Muscle layer of colon (tissue), 2 donors: ENCODE data around the gene RAPGEF5.

ENCODE experiments used
- H3K27ac ChIP-seq: one replicate; pipeline ENCODE4 v1.7.0; 2013; ENCODE audit warnings: low read depth, mild to moderate bottlenecking, low read length, moderate library complexity
- H3K27me3 ChIP-seq, 2 donors: one replicate each; pipeline ENCODE4 v1.7.0; 2013; ENCODE audit warnings: low read length in 2 of 2, mild to moderate bottlenecking in 2 of 2; ENCODE audit not compliant: insufficient read depth in 2 of 2, control insufficient read depth in 1 of 2
- H3K36me3 ChIP-seq: one replicate; pipeline ENCODE4 v1.7.0; 2013; ENCODE audit warnings: mild to moderate bottlenecking, low read length; ENCODE audit not compliant: insufficient read depth
- H3K4me1 ChIP-seq: one replicate; pipeline ENCODE4 v1.7.0; 2013; ENCODE audit warnings: mild to moderate bottlenecking, low read length; ENCODE audit not compliant: insufficient read depth
- H3K4me3 ChIP-seq, 2 donors: one replicate each; pipeline ENCODE4 v1.7.0; 2013; ENCODE audit warnings: low read length in 2 of 2, low read depth in 1 of 2, mild to moderate bottlenecking in 1 of 2, moderate library complexity in 1 of 2
- H3K9ac ChIP-seq: one replicate; pipeline ENCODE4 v1.7.0; 2013; ENCODE audit warnings: low read length
- H3K9me3 ChIP-seq: one replicate; pipeline ENCODE4 v1.7.0; 2013; ENCODE audit warnings: mild to moderate bottlenecking, low read length
- donor health status: abdominal sarcoma.
- donor health status: Adenocarcinoma of cecum.

Gene RAPGEF5

GRCh38 chr7:22207724-22208225, 149.2 kb downstream of the RAPGEF5 start:
- Histone ChIP-seq H3K27me3 (no peaks in the 10 kb centered on the region), H3K4me1 (no peaks in the 10 kb centered on the region), H3K9me3 (no peaks in the 10 kb centered on the region), H3K36me3 (no peaks in the 10 kb centered on the region), H3K9ac (no peak overlapping the region), H3K27ac (no peak overlapping the region), H3K4me3 (no peak overlapping the region)

- Histone ChIP-seq H3K4me1 (no peaks in the 10 kb centered on the region), H3K27me3 (no peaks in the 10 kb centered on the region), H3K9ac (no peak overlapping the region), H3K9me3 (no peaks in the 10 kb centered on the region), H3K4me3 (no peak overlapping the region), H3K27ac (no peak overlapping the region), H3K36me3 (no peaks in the 10 kb centered on the region)
Measured at GRCh38 chr7:22205631-22206030, 151.3 kb downstream of the RAPGEF5 start.

- no peaks in the 10 kb centered on the region for H3K36me3 ChIP-seq
- no peak overlapping the region for H3K4me3 ChIP-seq
- H3K27me3 ChIP-seq: no peaks in the 10 kb centered on the region
- no peaks in the 10 kb centered on the region for H3K9me3 ChIP-seq
- no peak overlapping the region for H3K27ac ChIP-seq
- no peaks in the 10 kb centered on the region for H3K4me1 ChIP-seq
- H3K9ac ChIP-seq: no peak overlapping the region
Measured at GRCh38 chr7:22204312-22204711, 152.6 kb downstream of the RAPGEF5 start.

DNA sequence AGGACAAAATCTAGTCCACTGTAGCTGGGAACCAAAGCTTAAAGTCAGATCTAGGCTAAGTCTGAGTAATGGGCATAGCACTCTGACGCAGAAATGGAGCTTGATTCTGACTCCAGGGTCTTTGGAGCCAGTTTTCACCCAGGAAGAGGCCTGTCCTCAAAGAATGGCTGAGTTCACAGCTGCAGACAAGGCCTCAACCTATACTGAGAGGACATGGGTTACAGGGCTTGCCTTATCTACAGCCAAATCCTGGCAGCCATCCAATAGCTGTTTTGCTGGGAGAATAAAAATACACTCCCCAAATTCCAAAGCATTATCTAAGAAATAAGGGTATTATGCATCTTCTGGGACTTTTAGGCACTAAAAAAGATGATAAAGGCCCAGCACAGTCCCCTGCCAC, 154.8 kb downstream of the RAPGEF5 start:
- H3K4me1 ChIP-seq: no peaks in the 10 kb centered on the region
- no peak overlapping the region for H3K4me3 ChIP-seq
- no peaks in the 10 kb centered on the region for H3K9me3 ChIP-seq
- no peaks in the 10 kb centered on the region for H3K36me3 ChIP-seq
- H3K27ac ChIP-seq: no peak overlapping the region
- H3K9ac ChIP-seq: no peak overlapping the region
- no peaks in the 10 kb centered on the region for H3K27me3 ChIP-seq

DNA sequence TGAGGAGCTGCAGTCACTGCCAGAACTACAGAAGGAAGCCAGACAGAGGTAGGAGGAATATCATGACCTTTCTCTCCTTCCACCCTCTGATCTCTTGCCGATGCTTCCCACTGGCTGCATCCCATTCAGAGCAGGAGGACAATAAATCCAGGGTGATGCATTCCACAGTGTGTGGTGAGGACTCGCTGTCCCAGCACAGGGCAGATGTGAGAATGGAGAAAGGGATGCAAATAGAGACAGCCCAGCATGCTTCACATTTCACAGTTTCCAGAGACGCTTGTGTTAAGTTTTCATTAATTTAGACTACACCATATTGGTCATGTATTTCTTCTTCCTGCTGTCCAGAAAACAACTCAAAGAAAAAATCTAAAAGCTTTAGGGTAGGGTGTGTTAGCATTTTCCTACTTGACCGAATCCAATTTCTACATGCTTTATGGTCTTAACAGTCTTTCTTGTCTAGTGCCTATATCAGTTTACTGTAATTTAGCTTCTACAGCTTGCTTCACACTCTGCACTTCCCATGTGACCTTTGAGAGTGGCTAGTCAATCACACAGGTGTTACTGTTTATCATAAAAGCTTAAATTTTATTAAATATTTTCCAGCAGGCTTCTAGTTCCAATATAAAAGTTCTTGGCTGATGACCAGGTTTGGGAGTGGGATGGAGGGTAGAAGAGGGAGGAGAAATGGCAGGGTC, 155.6 kb downstream of the RAPGEF5 start:
- Histone ChIP-seq H3K4me3 (no peak overlapping the region), H3K36me3 (no peaks in the 10 kb centered on the region), H3K27ac (no peak overlapping the region), H3K9me3 (no peaks in the 10 kb centered on the region), H3K4me1 (no peaks in the 10 kb centered on the region), H3K9ac (no peak overlapping the region), H3K27me3 (no peaks in the 10 kb centered on the region)

DNA sequence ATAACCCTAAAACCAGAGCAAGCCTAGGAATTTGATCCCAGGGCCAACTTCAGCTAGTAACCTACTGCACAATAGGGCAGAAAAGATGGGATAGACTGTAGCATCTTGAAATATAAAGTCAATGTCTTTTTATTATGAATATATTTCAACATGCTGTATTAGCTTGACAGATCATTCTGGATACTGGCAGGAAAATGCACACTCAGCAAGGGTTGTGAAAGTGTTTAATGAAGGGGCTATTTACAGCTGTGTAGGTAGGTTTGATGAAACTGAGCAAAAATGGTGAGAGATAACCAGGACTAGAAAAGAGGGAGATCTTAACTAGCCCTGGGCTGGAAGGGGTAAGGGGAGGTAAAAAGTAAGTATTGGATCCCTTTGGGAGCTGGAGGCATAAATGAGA, 156.2 kb downstream of the RAPGEF5 start:
- no peak overlapping the region for H3K9ac ChIP-seq
- no peaks in the 10 kb centered on the region for H3K36me3 ChIP-seq
- H3K4me3 ChIP-seq: no peak overlapping the region
- no peak overlapping the region for H3K27ac ChIP-seq
- no peaks in the 10 kb centered on the region for H3K4me1 ChIP-seq
- no peaks in the 10 kb centered on the region for H3K27me3 ChIP-seq
- no peaks in the 10 kb centered on the region for H3K9me3 ChIP-seq

DNA sequence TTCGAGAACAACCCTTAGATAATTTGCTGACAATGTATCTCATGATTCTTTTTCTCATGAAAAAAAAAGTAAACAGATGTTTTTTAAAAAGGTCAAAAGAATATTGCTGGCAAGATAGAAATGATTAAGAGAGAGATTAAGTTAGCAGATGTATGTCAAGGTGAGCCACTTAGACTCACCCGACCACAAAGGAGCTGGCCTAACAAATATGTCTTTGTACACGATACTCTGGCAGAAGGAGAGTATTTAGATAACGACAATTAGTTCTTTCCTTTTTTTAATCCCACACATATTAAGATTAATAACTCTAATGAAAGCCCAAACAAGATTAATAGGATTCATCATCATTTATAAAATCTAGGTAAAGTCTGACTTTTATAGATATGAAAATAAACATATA, 156.7 kb downstream of the RAPGEF5 start:
- no peaks in the 10 kb centered on the region for H3K36me3 ChIP-seq
- no peak overlapping the region for H3K9ac ChIP-seq
- H3K4me3 ChIP-seq: no peak overlapping the region
- H3K27me3 ChIP-seq: no peaks in the 10 kb centered on the region
- no peak overlapping the region for H3K27ac ChIP-seq
- H3K4me1 ChIP-seq: no peaks in the 10 kb centered on the region
- no peaks in the 10 kb centered on the region for H3K9me3 ChIP-seq

GRCh38 chr7:22197376-22197775, 159.6 kb downstream of the RAPGEF5 start:
- no peaks in the 10 kb centered on the region for H3K27me3 ChIP-seq
- no peak overlapping the region for H3K4me3 ChIP-seq
- no peak overlapping the region for H3K9ac ChIP-seq
- no peaks in the 10 kb centered on the region for H3K36me3 ChIP-seq
- no peaks in the 10 kb centered on the region for H3K9me3 ChIP-seq
- no peaks in the 10 kb centered on the region for H3K4me1 ChIP-seq
- no peak overlapping the region for H3K27ac ChIP-seq

DNA sequence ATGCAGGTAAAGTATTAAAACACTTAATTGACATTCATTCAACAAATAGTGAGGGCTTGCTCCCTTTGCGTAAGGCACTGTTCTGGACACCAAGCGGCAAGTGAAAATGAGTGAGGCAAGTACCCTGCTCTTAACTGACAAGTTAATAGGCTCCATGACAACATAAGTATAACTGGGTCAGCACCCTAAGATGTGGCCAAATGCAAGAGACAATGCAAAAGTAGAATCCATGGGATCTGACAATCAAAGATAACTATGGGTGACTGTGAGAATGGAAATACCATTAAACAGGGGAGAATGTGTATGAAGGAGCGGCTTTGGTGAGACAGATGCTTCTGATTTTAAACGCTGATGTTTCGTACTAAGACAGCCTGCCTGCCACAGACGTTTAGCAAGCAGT, 160.5 kb downstream of the RAPGEF5 start:
- no peaks in the 10 kb centered on the region for H3K9me3 ChIP-seq
- H3K27me3 ChIP-seq: no peaks in the 10 kb centered on the region
- no peaks in the 10 kb centered on the region for H3K4me1 ChIP-seq
- no peak overlapping the region for H3K27ac ChIP-seq
- no peak overlapping the region for H3K4me3 ChIP-seq
- no peaks in the 10 kb centered on the region for H3K36me3 ChIP-seq
- H3K9ac ChIP-seq: no peak overlapping the region

GRCh38 chr7:22195397-22196172, 161.4 kb downstream of the RAPGEF5 start:
- H3K9me3 ChIP-seq: no peaks in the 10 kb centered on the region
- H3K4me3 ChIP-seq: no peak overlapping the region
- H3K9ac ChIP-seq: no peak overlapping the region
- H3K27ac ChIP-seq: no peak overlapping the region
- H3K27me3 ChIP-seq: no peaks in the 10 kb centered on the region
- H3K36me3 ChIP-seq: no peaks in the 10 kb centered on the region
- H3K4me1 ChIP-seq: no peaks in the 10 kb centered on the region

DNA sequence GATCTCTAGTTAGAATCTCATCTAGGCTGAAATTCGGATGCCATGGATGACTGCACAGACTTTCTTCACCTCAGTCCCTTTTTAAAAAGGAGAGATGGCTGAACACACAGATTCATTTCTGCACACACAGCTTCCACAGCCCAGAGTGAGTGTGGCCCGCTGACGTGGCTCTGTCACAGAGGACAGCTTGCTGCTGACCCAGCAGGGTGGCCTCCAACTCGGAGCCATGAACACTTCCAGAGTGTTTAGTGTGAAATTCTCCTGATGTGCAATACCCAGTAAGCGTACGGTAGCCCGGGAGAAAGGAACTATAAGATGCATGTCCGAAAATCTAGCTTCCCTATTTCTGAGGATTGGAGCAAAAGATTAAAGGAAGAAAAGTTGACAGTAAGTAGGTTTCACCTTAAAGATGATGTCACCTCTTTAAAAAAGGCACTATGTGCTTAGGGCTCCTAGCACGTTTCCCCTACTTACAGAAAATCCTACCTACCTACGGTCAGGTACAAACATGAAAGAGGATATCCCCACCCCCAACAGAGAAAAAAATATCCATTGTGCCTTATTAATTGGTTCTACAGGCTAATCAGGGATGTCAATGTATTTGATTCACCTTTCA, 162.2 kb downstream of the RAPGEF5 start:
- Histone ChIP-seq H3K9ac (no peak overlapping the region), H3K4me1 (no peaks in the 10 kb centered on the region), H3K9me3 (no peaks in the 10 kb centered on the region), H3K27ac (no peak overlapping the region), H3K4me3 (no peak overlapping the region), H3K27me3 (no peaks in the 10 kb centered on the region), H3K36me3 (no peaks in the 10 kb centered on the region)
